ENCODE results near the gene SLITRK2. TPM values are rescaled to one million over a fixed set of nuclear protein-coding genes. Genes with fewer than 3 reads are reported as not detected.

Gene SLITRK2, protein sequence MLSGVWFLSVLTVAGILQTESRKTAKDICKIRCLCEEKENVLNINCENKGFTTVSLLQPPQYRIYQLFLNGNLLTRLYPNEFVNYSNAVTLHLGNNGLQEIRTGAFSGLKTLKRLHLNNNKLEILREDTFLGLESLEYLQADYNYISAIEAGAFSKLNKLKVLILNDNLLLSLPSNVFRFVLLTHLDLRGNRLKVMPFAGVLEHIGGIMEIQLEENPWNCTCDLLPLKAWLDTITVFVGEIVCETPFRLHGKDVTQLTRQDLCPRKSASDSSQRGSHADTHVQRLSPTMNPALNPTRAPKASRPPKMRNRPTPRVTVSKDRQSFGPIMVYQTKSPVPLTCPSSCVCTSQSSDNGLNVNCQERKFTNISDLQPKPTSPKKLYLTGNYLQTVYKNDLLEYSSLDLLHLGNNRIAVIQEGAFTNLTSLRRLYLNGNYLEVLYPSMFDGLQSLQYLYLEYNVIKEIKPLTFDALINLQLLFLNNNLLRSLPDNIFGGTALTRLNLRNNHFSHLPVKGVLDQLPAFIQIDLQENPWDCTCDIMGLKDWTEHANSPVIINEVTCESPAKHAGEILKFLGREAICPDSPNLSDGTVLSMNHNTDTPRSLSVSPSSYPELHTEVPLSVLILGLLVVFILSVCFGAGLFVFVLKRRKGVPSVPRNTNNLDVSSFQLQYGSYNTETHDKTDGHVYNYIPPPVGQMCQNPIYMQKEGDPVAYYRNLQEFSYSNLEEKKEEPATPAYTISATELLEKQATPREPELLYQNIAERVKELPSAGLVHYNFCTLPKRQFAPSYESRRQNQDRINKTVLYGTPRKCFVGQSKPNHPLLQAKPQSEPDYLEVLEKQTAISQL
- 0.64 TPM for total RNA-seq

DNA sequence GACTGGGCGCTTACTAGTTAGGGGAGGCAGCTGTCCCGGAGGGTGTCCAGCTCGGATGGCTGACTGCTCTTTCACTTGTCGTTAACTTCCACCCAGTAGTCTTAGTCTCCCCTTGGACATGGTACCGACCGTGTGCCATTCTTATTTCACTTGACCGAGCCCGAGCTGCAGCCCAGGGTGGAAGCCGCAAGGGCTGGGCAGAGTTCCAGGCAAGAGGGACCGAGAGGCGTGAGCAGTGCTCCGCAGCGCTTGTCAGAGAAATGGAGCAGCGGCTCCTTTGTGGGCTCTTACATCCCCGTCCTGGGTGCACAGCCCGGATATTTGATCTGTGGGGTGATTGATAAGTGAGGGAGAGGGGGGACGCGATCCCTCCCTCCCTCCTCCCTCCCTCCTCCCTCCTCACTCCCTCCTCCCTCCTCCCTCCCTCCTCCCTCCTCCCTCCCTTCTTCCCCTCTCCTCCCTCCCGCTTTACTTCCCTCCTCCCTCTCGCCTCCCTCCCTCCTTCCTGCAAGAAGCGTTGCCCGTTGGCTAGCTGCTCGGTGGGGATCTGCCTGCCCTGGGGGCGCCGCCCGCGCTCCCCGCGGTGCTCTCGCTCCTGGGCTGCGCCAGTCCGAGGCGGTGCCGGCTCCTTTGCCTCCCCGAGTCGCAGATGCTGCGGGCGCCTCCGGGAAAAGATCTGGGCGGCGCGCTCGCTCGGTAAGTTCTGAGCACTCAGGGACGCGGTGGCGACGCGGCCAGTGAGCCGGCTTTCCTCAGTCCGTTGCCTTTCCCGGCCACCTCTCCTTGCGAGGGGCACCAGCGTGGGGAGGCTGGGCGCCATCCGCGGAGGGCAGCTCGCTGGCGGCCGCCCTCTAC, at the start of gene SLITRK2:
SLITRK2 (plus strand) TSS at position 499 of the 855 bp plus-strand sequence. CDS start 4,597 bp downstream, outside the sequence.

Small RNA genes within 50 kb of the gene (small RNA-seq; reads per million reads assigned to genes)
- gene AL109653.1 (ENCODE audit: low replicate concordance) = not detected
